M059J (cell line): Measurements from ENCODE around the gene SMARCD2. TPM values are rescaled to one million over a fixed set of nuclear protein-coding genes. Genes with fewer than 3 reads are reported as not detected.
"Not testable (repeated sequence)": the region's sequence is repeated elsewhere in the genome, so short reads cannot be mapped to it uniquely, and the experiment has no call there.

ENCODE experiments used
- DNase-seq: peaks from one replicate; pipeline ENCODE4 v3.0.0-alpha.2; 2012; ENCODE audit warnings: low read depth
- total RNA-seq: library from RNA; depleted of rRNA; stranded (reverse); fragments of >200 nt; shearing (Covaris generic); gene quantifications from 2 replicates; pipeline ENCODE4 v1.2.3, GENCODE V29; 2014; rRNA removed

SMARCD2 gene
- total RNA-seq: 64.5 and 81.1 TPM in 2 replicates

DNA sequence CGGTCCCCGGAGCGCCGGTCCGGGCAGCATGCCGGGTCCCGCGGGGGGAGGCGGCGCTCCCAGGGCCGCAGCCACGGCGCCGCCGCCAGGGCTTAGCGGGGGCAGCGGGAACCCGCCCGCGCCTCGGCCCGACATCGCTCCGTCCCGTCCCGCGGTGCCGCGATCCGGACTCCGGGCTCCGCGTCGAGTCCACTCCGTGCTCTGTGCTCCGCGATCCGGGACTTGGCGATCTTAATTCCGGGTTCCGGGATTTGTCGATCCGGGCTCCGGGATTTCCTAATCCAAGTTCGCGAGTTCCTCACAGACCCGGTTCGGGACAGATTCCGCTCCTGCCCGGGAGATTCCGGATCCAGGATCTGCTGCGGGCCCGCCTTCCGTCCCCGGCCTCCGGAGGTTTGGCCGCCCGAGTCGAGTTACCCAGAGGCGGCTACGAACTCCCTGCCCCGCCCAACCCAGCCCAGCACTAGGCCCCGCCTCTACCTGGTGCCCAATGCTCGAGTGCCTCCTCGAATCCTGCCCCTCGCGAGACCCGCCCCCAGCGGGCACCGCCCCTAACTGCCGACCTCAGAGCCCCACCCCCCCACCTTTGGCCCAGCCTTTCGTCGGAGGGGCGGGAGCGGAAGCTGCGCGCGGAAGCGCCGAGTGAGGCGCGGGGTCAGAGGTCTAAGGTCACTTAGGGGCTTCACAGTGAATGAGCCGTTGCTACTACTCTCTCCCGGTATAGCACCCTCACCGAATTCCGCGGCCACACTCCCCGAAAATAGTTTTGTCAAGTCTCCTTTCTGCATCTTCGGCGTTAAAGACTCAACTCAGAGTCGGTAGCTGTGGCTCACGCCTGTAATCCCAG lies at the start of gene SMARCD2:
Gene SMARCD2, minus strand, starts transcription at position 146 of the 847 bp plus-strand sequence. Its CDS starts 11 bp downstream, at position 135.
- peak; percentile 97 for DNase-seq

- peak; percentile 18 for DNase-seq
Measured at GRCh38 chr17:63889026-63889848, 46.8 kb upstream of the SMARCD2 start.

DNA sequence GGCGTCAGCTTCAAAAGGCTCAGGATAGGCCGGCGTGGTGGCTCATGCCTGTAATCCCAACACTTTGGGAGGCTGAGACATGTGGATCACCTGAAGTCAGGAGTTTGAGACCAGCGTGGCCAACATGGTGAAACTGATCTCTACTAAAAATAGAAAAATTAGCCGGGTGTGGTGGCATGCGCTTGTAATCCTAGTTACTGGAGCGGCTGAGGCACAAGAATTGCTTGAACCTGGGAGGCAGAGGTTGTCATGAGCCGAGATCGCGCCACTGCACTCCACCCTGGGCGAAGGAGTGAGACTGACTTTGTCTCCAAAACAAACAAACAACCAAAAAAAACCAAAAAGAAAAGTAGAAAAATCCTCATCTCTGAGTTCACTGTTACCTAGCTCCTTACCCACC lies 42.6 kb upstream of the SMARCD2 start:
- not testable (repeated sequence) for DNase-seq

DNA sequence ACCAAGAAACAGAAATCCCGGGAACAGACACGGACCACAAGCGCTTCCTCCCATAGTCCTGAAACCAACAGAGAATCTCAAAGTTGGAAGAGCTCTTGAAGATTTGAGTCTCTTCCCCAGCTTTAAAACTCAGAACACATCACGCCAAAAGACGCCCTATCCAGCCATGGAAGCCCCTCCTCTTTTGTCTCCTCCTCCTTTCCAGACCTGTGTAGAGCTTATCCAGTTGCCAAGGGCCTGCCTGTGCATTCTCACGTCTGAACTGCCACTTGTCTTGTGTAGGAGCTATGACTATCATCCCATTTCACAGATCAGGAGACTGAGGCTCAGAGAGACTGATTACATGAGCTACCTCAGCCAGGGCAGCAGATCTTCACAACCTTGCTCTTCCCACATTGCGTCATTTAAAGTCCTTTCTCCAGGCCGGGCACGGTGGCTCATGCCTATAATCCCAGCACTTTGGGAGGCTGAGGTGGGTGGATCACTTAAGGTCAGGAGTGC lies 40.2 kb upstream of the SMARCD2 start:
- not testable (repeated sequence) for DNase-seq

- peak; percentile 41 for DNase-seq
Measured at GRCh38 chr17:63881935-63882601, 39.6 kb upstream of the SMARCD2 start, which contains the start of gene GH2. TSS of gene GH2 (minus strand) at chr17:63881944. CDS start at chr17:63881801, 143 bp downstream.

GRCh38 chr17:63881337-63881736 lies 38.9 kb upstream of the SMARCD2 start:
- DNase-seq: peak; percentile 13

- no peak for DNase-seq
Measured at GRCh38 chr17:63880706-63881105, 38.2 kb upstream of the SMARCD2 start.

DNA sequence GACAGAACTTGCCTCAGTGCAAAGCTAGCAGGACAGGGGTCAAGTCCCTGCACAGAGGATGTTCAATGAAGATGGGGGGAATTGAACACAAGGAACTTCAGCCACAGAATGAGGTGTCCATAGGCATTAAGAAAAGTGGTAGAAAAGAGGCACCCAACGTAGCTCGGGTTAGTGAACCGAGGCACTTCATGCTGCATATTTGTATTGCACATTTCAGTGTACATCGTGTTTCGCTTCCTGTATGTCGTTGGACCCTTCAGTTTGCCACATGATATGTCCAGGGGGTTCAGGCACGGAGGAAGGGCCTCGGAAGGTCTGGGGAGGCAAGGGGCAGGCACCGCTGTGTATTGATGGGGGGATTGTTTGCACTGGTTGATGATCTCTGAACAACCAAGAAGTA lies 35.9 kb upstream of the SMARCD2 start:
- DNase-seq: not testable (repeated sequence)

GRCh38 chr17:63874693-63875092 lies 32.2 kb upstream of the SMARCD2 start:
- not testable (repeated sequence) for DNase-seq

DNA sequence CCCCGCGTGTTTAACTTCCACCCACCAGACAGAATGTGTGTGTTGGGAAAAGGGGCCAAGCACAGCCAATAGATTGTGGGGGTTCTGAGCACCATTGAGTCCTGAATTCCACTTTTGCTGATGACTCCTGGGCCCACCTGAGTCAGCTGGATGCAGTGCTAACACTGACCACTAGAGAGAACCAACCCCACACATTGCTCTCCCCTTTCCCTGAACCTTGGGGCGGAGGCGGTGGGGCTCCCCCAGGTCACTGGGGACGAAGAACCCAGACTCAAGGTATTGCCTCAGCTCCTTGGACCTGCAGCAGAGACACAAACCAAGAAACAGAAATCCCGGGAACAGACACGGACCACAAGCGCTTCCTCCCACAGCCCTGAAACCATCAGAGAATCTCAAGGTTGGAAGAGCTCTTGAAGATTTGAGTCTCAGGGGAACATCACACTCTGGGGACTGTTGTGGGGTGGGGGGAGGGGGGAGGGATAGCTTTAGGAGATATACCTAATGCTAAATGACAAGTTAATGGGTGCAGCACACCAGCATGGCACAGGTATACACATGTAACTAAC lies 31.7 kb upstream of the SMARCD2 start:
- DNase-seq: not testable (repeated sequence)

DNA sequence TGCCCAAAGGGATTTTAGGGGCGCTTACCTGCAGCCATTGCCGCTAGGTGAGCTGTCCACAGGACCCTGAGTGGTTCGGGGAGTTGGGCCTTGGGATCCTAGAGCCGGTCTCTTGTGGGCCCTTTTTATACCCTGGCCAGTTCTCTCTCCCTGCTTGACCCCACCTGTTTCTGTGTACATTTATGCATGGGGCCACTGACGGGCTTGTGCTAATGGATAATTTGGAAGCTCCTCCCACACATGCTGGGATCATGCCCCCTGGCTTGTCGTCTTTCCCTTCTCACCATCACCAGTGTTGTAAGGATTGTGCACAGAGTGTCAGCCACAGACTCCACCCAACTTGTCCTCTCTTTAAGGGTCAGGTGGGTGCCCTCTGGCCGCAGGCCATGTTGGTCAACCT lies 31.1 kb upstream of the SMARCD2 start, which contains the start of gene CSH2:
Gene CSH2, minus strand, starts transcription at position 101 of the 400 bp plus-strand sequence. Its CDS starts 63 bp downstream, at position 38.
- DNase-seq: not testable (repeated sequence)

GRCh38 chr17:63871646-63872365 lies 29.3 kb upstream of the SMARCD2 start:
- DNase-seq: peak; percentile 22

DNA sequence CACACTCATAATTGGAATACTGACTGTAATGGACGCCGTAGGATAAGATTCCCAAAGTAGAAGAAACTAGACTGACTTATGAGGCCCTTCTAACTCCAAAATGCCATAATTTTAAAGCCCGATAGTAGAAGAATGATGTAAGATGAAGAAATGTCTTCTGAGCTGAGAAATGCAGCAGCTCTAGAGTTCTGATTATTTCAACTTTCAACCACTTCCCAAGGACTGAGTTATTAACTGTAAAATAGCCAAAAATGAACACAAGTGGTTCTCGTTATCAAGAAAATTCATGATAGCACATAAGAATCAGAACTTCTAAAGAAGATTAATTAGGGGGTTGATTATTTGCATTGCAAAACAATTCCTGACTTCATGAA lies 27.8 kb upstream of the SMARCD2 start:
- not testable (repeated sequence) for DNase-seq

GRCh38 chr17:63869491-63870291 lies 27.2 kb upstream of the SMARCD2 start:
- DNase-seq: not testable (repeated sequence)

GRCh38 chr17:63866625-63867024 lies 24.1 kb upstream of the SMARCD2 start:
- not testable (repeated sequence) for DNase-seq

DNA sequence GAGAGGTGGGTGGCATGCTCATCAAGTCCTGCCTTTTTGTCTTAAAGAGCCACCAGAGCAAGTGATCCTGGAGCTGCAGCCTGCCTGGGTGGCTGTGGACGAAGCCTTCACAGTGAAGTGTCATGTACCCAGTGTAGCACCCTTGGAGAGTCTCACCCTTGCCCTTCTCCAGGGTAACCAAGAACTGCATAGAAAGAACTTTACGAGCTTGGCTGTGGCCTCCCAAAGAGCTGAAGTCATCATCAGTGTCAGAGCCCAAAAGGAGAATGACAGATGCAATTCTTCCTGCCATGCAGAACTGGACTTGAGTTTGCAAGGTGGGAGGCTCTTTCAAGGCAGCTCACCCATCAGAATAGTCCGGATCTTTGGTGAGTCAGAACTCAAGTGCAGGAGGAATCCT lies 16.8 kb upstream of the SMARCD2 start:
- no peak for DNase-seq

- not testable (repeated sequence) for DNase-seq
Measured at GRCh38 chr17:63856425-63856824, 13.9 kb upstream of the SMARCD2 start.

GRCh38 chr17:63855185-63855584 lies 12.7 kb upstream of the SMARCD2 start:
- no peak for DNase-seq

GRCh38 chr17:63854709-63855108 lies 12.2 kb upstream of the SMARCD2 start:
- no peak for DNase-seq

DNA sequence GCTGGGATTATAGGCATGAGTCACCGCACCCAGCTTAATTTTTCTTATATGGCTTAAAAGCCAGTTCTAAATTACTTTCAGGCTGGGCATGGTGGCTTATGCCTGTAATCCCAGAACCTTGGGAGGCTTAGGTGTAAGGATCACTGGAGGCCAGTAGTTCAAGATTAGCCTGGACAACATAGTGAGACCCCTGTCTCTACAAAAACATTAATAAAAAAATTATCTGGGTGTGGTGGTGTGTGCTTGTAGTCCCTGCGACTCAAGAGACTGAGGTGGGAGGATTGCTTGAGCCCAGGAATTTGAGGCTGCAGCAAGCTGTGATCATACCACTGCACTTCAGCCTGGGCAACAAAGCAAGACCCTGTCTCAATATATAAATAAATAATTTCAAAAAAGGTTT lies 10.8 kb upstream of the SMARCD2 start:
- DNase-seq: no peak
